Measurements from ENCODE around the gene SLC22A3.

DNA sequence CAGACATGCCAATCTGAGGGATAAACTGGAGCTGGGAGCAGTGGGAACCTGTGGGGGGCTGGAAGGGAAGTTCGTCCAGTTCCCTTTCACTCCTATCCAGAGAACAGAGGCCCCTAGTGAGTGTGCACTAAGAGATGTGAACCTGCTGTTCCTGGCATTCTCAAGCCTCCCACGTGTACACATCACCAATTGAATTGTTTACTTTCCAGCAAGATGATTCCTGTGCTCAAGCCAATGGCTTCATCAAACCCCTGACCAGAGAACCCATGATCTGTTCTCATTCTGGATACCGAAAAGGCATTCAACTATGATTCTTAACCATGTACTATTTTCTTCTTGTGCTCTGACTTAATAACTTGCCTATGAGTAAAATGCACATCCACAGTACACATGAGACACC is 10.2 kb upstream of the SLC22A3 start:
- TF ChIP-seq ZNF558 (CRISPR knock-in tag; IDR thresholded peaks at IDR 0.05; ENCODE audit: borderline replicate concordance), result no peak
- TF ChIP-seq NCOA2 (CRISPR knock-in tag; IDR thresholded peaks at IDR 0.05), result no peak
- TF ChIP-seq CTCF (CRISPR knock-in tag; IDR thresholded peaks at IDR 0.05), result no peak
- TF ChIP-seq, protein P1, sequence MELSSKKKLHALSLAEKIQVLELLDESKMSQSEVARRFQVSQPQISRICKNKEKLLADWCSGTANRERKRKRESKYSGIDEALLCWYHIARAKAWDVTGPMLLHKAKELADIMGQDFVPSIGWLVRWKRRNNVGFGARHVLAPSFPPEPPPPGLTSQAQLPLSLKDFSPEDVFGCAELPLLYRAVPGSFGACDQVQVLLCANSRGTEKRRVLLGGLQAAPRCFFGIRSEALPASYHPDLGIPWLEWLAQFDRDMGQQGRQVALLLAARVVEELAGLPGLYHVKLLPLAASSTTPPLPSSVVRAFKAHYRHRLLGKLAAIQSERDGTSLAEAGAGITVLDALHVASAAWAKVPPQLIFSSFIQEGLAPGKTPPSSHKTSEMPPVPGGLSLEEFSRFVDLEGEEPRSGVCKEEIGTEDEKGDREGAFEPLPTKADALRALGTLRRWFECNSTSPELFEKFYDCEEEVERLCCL (CRISPR knock-in tag; IDR thresholded peaks at IDR 0.05; ENCODE audit: borderline replicate concordance), result no peak
- TF ChIP-seq ONECUT2 (CRISPR knock-in tag; IDR thresholded peaks at IDR 0.05), result no peak
- TF ChIP-seq, protein P2, sequence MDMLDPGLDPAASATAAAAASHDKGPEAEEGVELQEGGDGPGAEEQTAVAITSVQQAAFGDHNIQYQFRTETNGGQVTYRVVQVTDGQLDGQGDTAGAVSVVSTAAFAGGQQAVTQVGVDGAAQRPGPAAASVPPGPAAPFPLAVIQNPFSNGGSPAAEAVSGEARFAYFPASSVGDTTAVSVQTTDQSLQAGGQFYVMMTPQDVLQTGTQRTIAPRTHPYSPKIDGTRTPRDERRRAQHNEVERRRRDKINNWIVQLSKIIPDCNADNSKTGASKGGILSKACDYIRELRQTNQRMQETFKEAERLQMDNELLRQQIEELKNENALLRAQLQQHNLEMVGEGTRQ (IDR thresholded peaks at IDR 0.05; ENCODE audit: low read depth, low read length), result no peak
- TF ChIP-seq, protein P2 (CRISPR knock-in tag; IDR thresholded peaks at IDR 0.05; ENCODE audit: borderline replicate concordance), result no peak
- no peak for TF ChIP-seq ZNF276 (CRISPR knock-in tag; IDR thresholded peaks at IDR 0.05; ENCODE audit: low read depth)
- TF ChIP-seq ZNF598 (CRISPR knock-in tag; IDR thresholded peaks at IDR 0.05; ENCODE audit: borderline replicate concordance), result no peak

Data from HepG2 (cell line).